IPS-18c (cell line): ENCODE measurements around the gene HSPD1.

Source experiments
- H3K4me3 ChIP-seq: 2 replicates; pipeline ENCODE4 v1.7.0; 2013; ENCODE audit warnings: low read depth, mild to moderate bottlenecking, low read length, moderate library complexity; ENCODE audit not compliant: insufficient read depth
- H3K9me3 ChIP-seq: one replicate; pipeline ENCODE4 v1.6.1; 2013; ENCODE audit warnings: mild to moderate bottlenecking, low read length, moderate library complexity; ENCODE audit not compliant: control insufficient read depth, insufficient read depth

The HSPD1 gene

DNA sequence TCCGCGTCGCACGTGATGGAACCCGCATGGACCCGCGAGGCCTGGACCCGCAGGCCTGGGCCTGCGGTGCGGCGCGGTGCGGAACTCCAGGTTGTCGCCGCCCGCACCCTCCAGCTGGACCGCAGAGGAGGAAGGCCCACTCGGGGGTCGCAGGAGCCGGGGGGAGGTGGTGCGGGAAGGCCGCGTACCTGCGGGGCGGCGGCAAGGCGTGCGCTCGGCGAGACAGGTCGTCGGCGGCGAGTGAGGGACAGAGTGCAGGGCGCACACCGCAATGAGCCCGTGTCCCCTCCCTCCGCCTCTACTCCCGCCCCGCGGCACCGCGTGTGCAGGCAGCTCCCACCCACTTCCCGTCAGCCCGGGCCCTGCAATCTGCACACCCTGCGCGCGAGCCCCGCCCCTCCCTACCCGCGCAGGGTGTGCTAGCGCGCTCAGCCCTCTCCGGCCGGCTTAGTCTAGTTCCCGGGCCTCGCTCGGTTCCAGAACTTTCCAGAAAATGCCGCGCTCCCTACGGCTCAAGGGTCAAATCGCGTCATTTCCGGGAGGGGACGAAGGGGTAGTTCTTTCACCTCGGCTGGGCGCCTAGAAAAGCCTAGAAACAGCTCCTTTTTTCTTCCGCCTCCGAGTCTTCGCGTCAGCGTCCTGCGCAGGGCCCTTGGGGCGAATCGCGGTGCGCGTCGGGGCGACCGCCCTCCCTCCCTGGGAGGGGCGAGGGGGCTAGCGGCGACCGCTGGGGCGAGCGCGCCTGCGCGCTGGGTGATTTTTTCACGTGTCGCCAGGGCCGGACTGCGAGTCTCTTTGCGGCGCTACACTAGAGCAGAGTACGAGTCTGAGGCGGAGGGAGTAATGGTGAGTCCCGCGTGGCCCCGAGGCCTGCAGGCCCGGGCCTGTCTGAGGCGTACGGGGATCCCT lies at the start of gene HSPD1, which contains the start of gene HSPE1:
TSS of gene HSPD1 (minus strand) at position 247 of the 909 bp plus-strand sequence. CDS start 992 bp downstream, outside the sequence.
TSS of gene HSPE1 (plus strand) at position 786 of the 909 bp plus-strand sequence. CDS start at position 844, 58 bp downstream.
- peak within 1 kb of the TSS; percentile 95 for H3K4me3 ChIP-seq
- H3K9me3 ChIP-seq = no peaks in the 10 kb centered on the region

DNA sequence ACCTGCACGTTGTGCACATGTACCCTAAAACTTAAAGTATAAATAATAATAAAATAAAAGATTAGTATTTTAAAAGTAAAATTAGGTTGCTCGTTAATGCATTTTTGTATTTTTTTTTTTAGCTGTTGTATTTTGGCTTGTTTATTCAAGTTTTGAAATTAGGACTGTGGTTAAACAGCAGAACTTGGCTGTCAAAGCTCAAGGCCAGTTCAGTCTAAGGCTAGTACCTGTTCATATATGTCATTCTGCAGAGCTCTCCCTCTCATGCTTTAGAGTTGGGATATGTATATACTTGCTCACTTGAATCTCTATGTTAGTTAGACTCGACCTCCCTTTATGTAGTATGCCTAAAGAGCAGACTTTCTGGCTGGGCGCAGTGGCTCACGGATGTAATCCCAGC lies 48.9 kb upstream of the HSPD1 start:
- H3K9me3 ChIP-seq = no peaks in the 10 kb centered on the region
- H3K4me3 ChIP-seq = no peak overlapping the region

DNA sequence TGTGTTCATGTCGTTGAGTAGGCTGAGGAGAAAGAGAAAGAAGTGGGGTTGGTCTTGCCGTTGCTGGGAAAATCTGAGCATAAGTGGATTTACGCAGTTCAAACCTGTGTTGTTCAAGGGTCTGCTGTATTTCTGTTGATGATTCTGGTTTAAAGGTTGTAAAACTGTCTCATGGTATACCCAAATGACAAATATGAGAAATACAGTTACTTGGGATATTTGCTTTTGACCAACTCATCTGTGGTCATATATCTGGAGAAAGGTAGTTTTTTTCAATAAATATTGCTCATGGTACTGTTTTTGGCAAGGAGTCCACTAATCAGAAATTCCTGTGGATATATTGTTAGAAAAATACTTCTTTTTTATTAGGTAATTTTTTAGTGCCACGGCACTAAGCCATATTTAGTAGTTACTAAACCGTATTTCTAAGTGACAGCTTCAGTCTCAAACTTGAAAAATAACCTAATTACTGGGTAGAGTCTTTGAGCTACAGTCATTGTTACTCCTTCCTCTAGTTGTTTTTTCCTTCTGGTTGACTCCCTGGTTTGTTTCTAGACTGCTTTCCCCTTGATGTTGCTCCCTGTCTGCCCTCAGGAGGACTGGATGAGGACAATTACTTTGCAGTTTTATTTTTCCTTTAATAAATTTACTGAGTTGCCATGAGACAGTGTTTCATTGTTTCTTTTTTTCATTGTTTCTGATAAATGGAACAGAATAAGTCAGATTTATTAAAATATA lies 47.7 kb upstream of the HSPD1 start:
- Histone ChIP-seq H3K9me3 (no peaks in the 10 kb centered on the region), H3K4me3 (no peak overlapping the region)

DNA sequence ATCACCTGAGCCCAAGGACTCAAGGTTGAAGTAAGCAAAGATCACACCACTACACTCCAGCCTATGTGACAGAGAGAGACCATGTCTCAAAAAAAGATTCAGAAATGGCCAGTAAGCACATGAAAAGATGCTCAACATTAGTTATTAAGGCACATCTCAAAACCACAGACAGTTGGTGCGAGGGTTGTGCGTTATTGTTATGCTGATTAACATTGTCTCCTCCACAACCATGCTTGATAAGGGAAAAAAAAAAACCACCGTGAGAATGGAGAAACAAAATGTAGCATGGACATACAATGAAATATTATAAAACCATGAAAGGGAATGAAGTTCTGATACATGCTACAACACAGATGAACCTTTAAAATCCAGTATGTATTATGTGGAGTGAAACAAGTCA lies 43.6 kb upstream of the HSPD1 start:
- Histone ChIP-seq H3K9me3 (no peaks in the 10 kb centered on the region), H3K4me3 (no peak overlapping the region)

DNA sequence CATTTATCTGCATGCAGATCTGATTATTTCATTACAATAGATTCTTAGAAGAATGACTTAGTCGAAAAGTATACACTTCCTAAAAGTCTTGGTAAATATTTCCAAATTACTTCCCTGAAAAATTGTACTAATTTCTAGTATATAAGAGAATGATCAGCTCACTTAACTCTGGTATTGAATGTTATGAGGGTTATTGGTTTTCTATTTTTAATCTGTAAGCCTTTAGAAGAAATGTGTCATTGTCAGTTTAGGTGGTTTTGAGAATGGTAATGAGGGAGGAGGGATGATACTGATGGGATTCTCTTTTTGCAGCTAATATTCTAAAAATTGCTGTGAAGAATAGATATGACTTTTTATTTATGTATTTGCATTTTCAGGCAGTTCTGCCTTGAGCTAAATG lies 40.1 kb upstream of the HSPD1 start:
- Histone ChIP-seq H3K9me3 (no peaks in the 10 kb centered on the region), H3K4me3 (no peak overlapping the region)

GRCh38 chr2:197538412-197538811 lies 38.8 kb upstream of the HSPD1 start:
- Histone ChIP-seq H3K9me3 (no peaks in the 10 kb centered on the region), H3K4me3 (no peak overlapping the region)

DNA sequence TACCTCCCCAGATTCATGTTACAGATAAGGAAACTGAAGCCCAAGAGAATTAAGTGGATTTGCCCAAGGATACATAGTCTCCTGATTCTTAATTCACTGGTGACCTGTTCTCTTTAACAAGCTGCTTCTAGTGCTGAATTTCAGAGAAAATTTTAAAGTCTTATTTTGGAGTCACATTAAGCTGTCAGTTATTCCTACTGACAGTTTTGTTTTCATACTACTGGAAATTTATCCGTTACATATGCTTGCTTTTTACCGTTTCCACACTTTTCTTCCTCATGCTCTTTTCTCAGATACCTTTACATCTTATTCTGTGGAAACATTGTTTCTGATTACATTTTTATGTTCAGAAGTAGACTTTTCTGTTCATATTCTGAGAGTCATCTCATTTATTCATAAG lies 17.5 kb upstream of the HSPD1 start:
- Histone ChIP-seq H3K4me3 (no peak overlapping the region), H3K9me3 (no peaks in the 10 kb centered on the region)

- peak overlapping the region; percentile 95 for H3K4me3 ChIP-seq
- H3K9me3 ChIP-seq = no peaks in the 10 kb centered on the region
These were observed 16.7 kb upstream of the HSPD1 start for GRCh38 chr2:197516393-197516761.

- H3K9me3 ChIP-seq = no peaks in the 10 kb centered on the region
- H3K4me3 ChIP-seq = peak within 1 kb of the TSS; percentile 95
These were observed 16.2 kb upstream of the HSPD1 start, which contains the start of gene MOB4 for GRCh38 chr2:197515739-197516392. TSS of gene MOB4 (plus strand) at chr2:197516066. CDS start at chr2:197516087, 21 bp downstream.

DNA sequence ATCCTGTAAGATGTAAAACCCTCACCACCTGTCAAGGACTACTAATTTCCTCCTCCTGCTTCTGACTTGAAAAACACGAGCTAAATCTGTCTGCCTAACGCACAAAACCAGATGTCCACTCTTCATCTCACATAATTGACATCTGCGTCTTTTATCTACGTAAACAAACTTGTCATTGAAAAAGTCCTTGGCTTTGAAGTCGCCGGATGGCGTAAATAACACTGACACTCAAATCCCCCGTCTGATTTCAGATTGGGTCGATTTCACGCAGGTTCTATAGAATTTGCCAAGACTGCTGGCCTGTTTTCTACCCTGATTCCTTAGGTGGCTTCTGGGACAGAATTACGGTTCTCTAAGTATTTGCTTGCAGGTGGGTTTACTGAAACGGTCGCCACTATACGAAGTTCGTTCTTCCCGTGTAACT lies 15.7 kb upstream of the HSPD1 start:
- Histone ChIP-seq H3K4me3 (peak overlapping the region; percentile 95), H3K9me3 (no peaks in the 10 kb centered on the region)

- Histone ChIP-seq H3K9me3 (no peaks in the 10 kb centered on the region), H3K4me3 (peak overlapping the region; percentile 95; the same call in 1 of the 2 replicates)
These were observed 15.1 kb upstream of the HSPD1 start for GRCh38 chr2:197514754-197515153.

- Histone ChIP-seq H3K9me3 (no peaks in the 10 kb centered on the region), H3K4me3 (no peak overlapping the region)
These were observed 14.3 kb upstream of the HSPD1 start for GRCh38 chr2:197513915-197514314.

GRCh38 chr2:197506658-197507057 lies 7.0 kb upstream of the HSPD1 start:
- no peaks in the 10 kb centered on the region for H3K9me3 ChIP-seq
- H3K4me3 ChIP-seq = no peak overlapping the region

GRCh38 chr2:197504512-197504911 lies 4.9 kb upstream of the HSPD1 start:
- no peak overlapping the region for H3K4me3 ChIP-seq
- H3K9me3 ChIP-seq = no peaks in the 10 kb centered on the region

DNA sequence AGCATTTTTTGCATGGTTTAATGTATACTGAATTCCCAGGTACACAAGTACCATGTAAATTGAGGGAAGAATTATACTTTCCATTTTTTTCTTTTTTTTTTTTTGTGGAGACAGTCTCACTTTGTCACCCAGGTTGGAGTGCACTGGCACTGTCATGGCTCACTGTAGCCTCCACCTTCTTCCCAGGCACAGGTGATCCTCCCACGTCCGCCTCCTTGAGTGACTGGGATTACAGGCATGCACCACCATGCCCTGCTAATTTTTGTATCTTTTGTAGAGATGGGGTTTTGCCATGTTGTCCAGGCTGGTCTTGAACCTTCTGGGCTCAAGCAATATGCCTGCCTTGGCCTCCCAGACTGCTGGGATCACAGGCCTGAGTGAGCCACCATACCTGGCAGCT lies 4.4 kb upstream of the HSPD1 start:
- Histone ChIP-seq H3K4me3 (no peak overlapping the region), H3K9me3 (no peaks in the 10 kb centered on the region)

GRCh38 chr2:197502685-197503084 lies 3.0 kb upstream of the HSPD1 start:
- no peaks in the 10 kb centered on the region for H3K9me3 ChIP-seq
- H3K4me3 ChIP-seq = no peak overlapping the region

GRCh38 chr2:197502201-197502600 lies 2.6 kb upstream of the HSPD1 start:
- Histone ChIP-seq H3K4me3 (no peak overlapping the region), H3K9me3 (no peaks in the 10 kb centered on the region)
